DOHH2 (cell line): Measurements from ENCODE around the gene RAET1E.

Source experiments
- H3F3A ChIP-seq: fragments of 200-600 bp; sonication (generic), shearing (Covaris generic); 2 replicates; pipeline ENCODE4 v1.6.0; 2016; ENCODE audit warnings: antibody characterized with exemption, mild to moderate bottlenecking; ENCODE audit not compliant: control insufficient read depth, insufficient read depth
- H3K27ac ChIP-seq: fragments of 200-600 bp; sonication (generic); 2 replicates; pipeline ENCODE4 v1.5.1; 2014; ENCODE audit warnings: low read depth, mild to moderate bottlenecking, low read length, moderate library complexity
- H3K27me3 ChIP-seq: fragments of 200-600 bp; sonication (generic); 2 replicates; pipeline ENCODE4 v1.6.1; 2014; ENCODE audit warnings: mild to moderate bottlenecking, low read length, mixed read lengths; ENCODE audit not compliant: control insufficient read depth
- H3K36me3 ChIP-seq: fragments of 200-600 bp; sonication (generic); 2 replicates; pipeline ENCODE4 v1.6.1; 2014; ENCODE audit warnings: mild to moderate bottlenecking, low read length, moderate library complexity, mixed read lengths; ENCODE audit not compliant: control insufficient read depth
- H3K4me1 ChIP-seq: fragments of 200-600 bp; sonication (generic); 2 replicates; pipeline ENCODE4 v1.6.1; 2014; ENCODE audit warnings: mild to moderate bottlenecking, low read length, mixed read lengths; ENCODE audit not compliant: control insufficient read depth
- H3K4me2 ChIP-seq: fragments of 200-600 bp; sonication (generic); 2 replicates; pipeline ENCODE4 v1.6.0; 2014; ENCODE audit warnings: mild to moderate bottlenecking, low read length, moderate library complexity
- H3K4me3 ChIP-seq: fragments of 200-600 bp; sonication (generic); 2 replicates; pipeline ENCODE4 v1.5.1; 2014; ENCODE audit warnings: mild to moderate bottlenecking, low read length, mixed read lengths
- H3K79me2 ChIP-seq: fragments of 200-600 bp; sonication (generic); 2 replicates; pipeline ENCODE4 v1.6.1; 2014; ENCODE audit warnings: mild to moderate bottlenecking, low read length, mixed read lengths; ENCODE audit not compliant: control insufficient read depth
- H3K9me2 ChIP-seq: fragments of 200-600 bp; sonication (generic); replicated peaks from 2 replicates; pipeline ENCODE4 v1.6.1; 2014; ENCODE audit warnings: mild to moderate bottlenecking, low read length, mixed read lengths; ENCODE audit not compliant: control insufficient read depth
- H3K9me3 ChIP-seq: fragments of 200-600 bp; sonication (generic); 2 replicates; pipeline ENCODE4 v1.6.1; 2014; ENCODE audit warnings: antibody characterized with exemption, low read length, mixed read lengths; ENCODE audit not compliant: control insufficient read depth, insufficient read depth
- H4K20me1 ChIP-seq: fragments of 200-600 bp; sonication (generic); 2 replicates; pipeline ENCODE4 v1.6.0; 2014; ENCODE audit warnings: low read depth, mild to moderate bottlenecking, antibody characterized with exemption, low read length, moderate library complexity; ENCODE audit not compliant: control insufficient read depth, insufficient read depth
- EZH2phosphoT487 ChIP-seq: fragments of 200-600 bp; sonication (generic); IDR thresholded peaks from 2 replicates; pipeline ENCODE4 v1.6.1; 2017; ENCODE audit warnings: borderline replicate concordance, mild to moderate bottlenecking, antibody characterized with exemption, low read length, moderate library complexity, mixed read lengths
- TF ChIP-seq, protein P1 (sequence below): fragments of 200-600 bp; sonication (generic); IDR thresholded peaks from one replicate; pipeline ENCODE4 v1.5.1; 2014; ENCODE audit warnings: antibody characterized with exemption, mild to moderate bottlenecking, low read depth, low read length; ENCODE audit not compliant: poor library complexity, severe bottlenecking

Gene RAET1E

DNA sequence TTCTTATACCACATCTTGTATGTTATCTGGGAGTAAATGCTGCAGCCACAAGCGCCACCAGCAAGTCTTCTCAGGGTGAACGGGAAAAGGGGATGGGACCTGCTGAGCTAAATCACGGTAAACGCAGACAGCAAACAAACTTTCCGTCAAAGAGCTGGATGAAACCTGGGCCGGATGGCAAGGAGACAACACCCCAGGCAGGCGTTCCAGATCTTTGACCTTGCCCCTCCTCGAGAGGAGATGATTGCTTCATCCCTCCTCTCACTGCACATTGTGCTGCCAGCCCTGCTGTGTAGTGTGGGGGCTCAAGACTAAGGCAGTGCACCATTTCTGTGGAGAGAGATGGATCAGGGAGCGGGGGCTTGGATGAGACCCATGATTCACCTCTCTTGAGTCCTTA is 9.8 kb downstream of the RAET1E start:
- H3K27me3 ChIP-seq: no peaks in the 10 kb centered on the region; the same call in 1 of the 2 replicates
- H3K36me3 ChIP-seq: no peaks in the 10 kb centered on the region
- TF ChIP-seq, protein P1, sequence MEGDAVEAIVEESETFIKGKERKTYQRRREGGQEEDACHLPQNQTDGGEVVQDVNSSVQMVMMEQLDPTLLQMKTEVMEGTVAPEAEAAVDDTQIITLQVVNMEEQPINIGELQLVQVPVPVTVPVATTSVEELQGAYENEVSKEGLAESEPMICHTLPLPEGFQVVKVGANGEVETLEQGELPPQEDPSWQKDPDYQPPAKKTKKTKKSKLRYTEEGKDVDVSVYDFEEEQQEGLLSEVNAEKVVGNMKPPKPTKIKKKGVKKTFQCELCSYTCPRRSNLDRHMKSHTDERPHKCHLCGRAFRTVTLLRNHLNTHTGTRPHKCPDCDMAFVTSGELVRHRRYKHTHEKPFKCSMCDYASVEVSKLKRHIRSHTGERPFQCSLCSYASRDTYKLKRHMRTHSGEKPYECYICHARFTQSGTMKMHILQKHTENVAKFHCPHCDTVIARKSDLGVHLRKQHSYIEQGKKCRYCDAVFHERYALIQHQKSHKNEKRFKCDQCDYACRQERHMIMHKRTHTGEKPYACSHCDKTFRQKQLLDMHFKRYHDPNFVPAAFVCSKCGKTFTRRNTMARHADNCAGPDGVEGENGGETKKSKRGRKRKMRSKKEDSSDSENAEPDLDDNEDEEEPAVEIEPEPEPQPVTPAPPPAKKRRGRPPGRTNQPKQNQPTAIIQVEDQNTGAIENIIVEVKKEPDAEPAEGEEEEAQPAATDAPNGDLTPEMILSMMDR: no peak
- TF ChIP-seq EZH2phosphoT487: no peak
- H3F3A ChIP-seq: no peaks in the 10 kb centered on the region
- H3K4me2 ChIP-seq: no peak overlapping the region
- no peak overlapping the region for H3K4me3 ChIP-seq
- H3K9me3 ChIP-seq: peaks cover 3% of the 10 kb centered on the region; the same call in 1 of the 2 replicates
- H3K79me2 ChIP-seq: no peaks in the 10 kb centered on the region
- no peaks in the 10 kb centered on the region for H4K20me1 ChIP-seq
- H3K9me2 ChIP-seq: no peaks in the 10 kb centered on the region
- H3K27ac ChIP-seq: no peak overlapping the region
- H3K4me1 ChIP-seq: peaks cover 15% of the 10 kb centered on the region

DNA sequence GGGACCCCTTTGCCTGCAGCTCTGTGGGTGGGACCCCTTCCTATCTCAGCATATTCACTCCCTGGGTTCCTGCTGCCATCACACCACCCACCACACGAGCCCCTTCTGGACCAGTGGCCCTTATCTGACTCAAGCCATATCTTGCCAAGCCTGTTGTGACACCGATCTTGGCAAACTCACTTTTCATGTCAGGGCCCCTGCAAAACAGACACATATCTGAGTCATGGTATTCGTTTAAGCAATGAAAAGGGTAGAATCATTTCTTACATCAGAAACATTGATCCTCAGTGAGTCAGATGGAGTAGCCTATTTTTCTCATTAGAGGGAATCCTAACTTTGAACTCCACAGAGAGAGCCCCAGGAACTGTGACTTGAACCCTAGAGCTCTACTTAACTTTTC is 10.6 kb downstream of the RAET1E start:
- H3K36me3 ChIP-seq: no peaks in the 10 kb centered on the region
- no peak overlapping the region for H3K27ac ChIP-seq
- no peaks in the 10 kb centered on the region for H3K9me2 ChIP-seq
- H3K79me2 ChIP-seq: no peaks in the 10 kb centered on the region
- H3K9me3 ChIP-seq: peaks cover 3% of the 10 kb centered on the region; the same call in 1 of the 2 replicates
- no peaks in the 10 kb centered on the region; the same call in 1 of the 2 replicates for H3K27me3 ChIP-seq
- no peak overlapping the region for H3K4me3 ChIP-seq
- H3K4me1 ChIP-seq: peaks cover 7% of the 10 kb centered on the region
- TF ChIP-seq, protein P1: no peak
- TF ChIP-seq EZH2phosphoT487: no peak
- no peak overlapping the region for H3K4me2 ChIP-seq
- no peaks in the 10 kb centered on the region for H4K20me1 ChIP-seq
- H3F3A ChIP-seq: no peaks in the 10 kb centered on the region

DNA sequence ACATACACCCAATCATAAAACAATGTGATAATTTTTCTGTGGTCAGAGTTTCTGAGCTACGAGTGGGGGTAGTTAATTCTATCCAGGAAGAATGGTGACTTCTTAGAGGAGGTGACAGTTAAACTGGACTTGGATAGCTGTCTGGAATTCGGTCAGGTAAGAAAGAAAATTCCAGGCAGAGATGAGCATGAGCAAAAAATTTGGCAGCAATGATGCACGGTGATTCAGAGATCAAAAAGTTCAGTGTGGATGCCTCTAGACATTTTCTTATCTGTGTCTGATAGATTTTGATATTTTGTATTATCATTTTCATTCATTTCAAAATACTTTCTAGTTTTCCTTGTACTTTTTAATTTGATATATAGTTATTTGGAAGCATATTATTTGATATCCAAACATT is 12.0 kb downstream of the RAET1E start:
- H3K4me2 ChIP-seq: no peak overlapping the region
- no peaks in the 10 kb centered on the region for H3K9me2 ChIP-seq
- H3K9me3 ChIP-seq: no peaks in the 10 kb centered on the region
- H4K20me1 ChIP-seq: no peaks in the 10 kb centered on the region
- H3K4me1 ChIP-seq: no peaks in the 10 kb centered on the region
- no peaks in the 10 kb centered on the region for H3K79me2 ChIP-seq
- no peak overlapping the region for H3K4me3 ChIP-seq
- H3K27me3 ChIP-seq: peaks cover 5% of the 10 kb centered on the region
- H3K36me3 ChIP-seq: no peaks in the 10 kb centered on the region
- H3K27ac ChIP-seq: no peak overlapping the region
- H3F3A ChIP-seq: no peaks in the 10 kb centered on the region
- TF ChIP-seq, protein P1: no peak
- TF ChIP-seq EZH2phosphoT487: no peak

DNA sequence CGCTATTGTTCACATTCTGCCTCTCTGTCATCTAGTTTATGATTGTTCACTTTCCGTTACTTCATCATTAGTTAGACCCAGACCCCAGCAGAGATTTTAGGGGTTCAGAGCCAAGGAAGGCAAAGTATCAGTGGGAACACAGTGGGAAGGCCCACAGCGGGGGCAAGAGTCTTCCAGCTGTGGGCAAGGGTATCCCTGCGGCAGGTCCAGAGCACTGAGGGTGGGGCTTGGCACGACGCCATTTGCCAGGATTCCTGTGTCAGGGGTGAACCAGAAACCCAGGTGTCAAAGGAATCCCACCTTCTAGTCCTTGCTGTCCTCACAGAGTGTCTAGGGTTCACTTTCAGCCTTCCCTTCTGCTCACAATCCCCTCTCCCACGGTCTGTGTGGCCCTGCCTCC is 13.3 kb downstream of the RAET1E start:
- no peak overlapping the region for H3K4me2 ChIP-seq
- H3K27ac ChIP-seq: no peak overlapping the region
- no peaks in the 10 kb centered on the region for H4K20me1 ChIP-seq
- no peaks in the 10 kb centered on the region for H3K79me2 ChIP-seq
- H3K9me3 ChIP-seq: no peaks in the 10 kb centered on the region
- H3K36me3 ChIP-seq: no peaks in the 10 kb centered on the region
- H3K4me1 ChIP-seq: no peaks in the 10 kb centered on the region
- no peak for TF ChIP-seq EZH2phosphoT487
- TF ChIP-seq, protein P1: no peak
- no peaks in the 10 kb centered on the region for H3F3A ChIP-seq
- H3K9me2 ChIP-seq: no peaks in the 10 kb centered on the region
- H3K4me3 ChIP-seq: no peak overlapping the region
- peaks cover 13% of the 10 kb centered on the region for H3K27me3 ChIP-seq
